HG03045 (cell line): ENCODE data around the gene ZFP36.
"Not testable (repeated sequence)": the region's sequence is repeated elsewhere in the genome, so short reads cannot be mapped to it uniquely, and the experiment has no call there.

Source experiments
- ATAC-seq: cut with Tn5 transposase; IDR thresholded peaks from one replicate; pipeline ENCODE4 v1.9.1; 2021; ENCODE audit warnings: mild to moderate bottlenecking, moderate library complexity; ENCODE audit not compliant: unreplicated experiment

Gene ZFP36

GRCh38 chr19:39406656-39407409, at the start of gene ZFP36:
TSS of gene ZFP36 (plus strand) at chr19:39406847. CDS start at chr19:39406905, 58 bp downstream.
- ATAC-seq: peak; percentile 21

GRCh38 chr19:39359026-39359425, 47.6 kb upstream of the ZFP36 start:
- ATAC-seq: no peak

GRCh38 chr19:39360599-39360998, 46.0 kb upstream of the ZFP36 start:
- ATAC-seq: no peak

DNA sequence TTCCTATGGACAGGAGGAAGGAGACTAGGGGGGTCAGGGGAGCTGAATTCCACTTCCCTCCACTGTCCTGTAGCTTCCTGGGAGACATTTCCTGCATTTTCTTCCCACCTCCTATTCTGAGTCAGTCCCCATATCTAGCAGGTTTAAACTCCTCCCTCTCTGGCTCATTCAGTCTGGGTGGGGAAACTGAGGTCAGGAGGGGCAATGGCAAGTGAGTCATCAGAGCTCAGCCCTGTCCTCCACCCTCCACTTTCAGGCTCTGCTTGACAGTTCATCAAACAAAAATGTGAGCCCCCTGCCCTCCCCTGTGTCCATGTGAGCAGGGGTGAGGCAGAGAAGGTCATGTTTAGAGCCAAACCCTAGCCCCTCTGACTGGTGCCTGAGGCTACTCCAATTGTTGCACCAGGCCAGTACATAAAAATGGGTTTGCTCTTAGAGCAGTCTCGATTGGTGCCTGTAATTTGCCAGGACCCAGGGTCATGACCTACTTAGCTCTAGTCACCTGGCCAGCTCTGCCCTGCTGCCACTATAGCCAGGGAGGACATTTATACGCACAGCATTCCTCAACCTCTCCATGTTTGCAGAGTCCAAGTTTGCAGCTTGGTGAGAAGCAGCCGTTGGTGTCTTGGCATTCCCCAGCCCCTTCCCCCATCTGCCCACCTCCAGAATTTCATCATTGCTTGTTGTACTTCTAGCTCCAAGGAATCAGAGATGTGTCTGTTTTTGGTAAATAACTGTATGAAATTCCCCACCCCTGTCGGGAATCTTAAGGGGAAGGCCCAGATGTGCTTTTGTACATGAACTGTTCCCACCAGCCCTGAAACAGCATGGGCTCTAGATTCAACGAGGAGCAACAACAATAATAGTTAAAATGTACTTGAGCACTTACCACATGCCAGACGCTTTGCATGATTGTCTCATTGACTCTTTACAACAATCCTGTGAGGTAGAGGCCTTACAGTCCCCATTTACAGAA, 43.7 kb upstream of the ZFP36 start:
- ATAC-seq: no peak

DNA sequence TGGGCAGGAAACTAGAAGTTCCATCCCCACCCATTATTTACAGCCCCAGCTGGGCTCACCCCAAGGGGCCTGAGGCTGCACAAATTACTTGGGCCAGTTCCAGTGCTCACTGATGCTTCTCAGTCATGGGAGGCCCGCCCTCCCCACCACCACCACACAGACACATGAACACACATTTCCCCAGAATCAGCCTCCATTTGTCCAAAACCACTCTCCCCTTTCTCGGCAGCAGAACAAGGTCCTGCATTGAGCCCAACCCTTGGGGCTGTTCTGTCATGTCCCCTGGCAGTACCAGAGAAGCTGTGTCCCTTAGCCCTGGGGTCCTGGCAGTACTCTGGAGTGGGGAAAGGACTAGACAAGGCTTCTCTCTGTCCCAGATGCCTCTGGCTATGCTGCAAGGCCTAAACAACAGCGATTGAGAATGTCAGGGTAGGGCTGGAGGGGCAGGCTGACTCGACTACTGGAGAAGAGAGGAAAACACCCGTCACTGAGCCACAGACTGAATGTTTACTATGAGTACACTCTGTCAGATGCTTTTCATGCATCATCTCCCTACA, 42.7 kb upstream of the ZFP36 start:
- ATAC-seq: no peak

GRCh38 chr19:39365531-39365930, 41.1 kb upstream of the ZFP36 start:
- no peak for ATAC-seq

DNA sequence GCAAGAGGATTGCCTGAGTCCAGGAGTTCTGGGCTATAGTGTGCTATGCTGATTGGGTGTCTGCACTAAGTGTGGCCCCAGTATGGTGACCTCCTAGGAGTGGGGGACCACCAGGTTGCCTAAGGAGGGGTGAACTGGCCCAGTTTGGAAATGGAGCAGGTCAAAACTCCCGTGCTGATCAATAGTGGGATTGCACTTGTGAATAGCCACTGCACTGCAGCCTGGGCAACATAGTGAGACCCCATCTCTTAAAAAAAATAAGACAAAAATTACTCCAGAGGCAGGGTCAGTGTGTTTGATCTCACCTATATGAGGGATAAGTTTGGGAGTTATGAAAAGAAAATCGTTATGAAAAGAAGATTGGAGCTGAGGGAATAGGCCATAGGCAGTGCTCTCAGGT, 37.4 kb upstream of the ZFP36 start:
- ATAC-seq: no peak

DNA sequence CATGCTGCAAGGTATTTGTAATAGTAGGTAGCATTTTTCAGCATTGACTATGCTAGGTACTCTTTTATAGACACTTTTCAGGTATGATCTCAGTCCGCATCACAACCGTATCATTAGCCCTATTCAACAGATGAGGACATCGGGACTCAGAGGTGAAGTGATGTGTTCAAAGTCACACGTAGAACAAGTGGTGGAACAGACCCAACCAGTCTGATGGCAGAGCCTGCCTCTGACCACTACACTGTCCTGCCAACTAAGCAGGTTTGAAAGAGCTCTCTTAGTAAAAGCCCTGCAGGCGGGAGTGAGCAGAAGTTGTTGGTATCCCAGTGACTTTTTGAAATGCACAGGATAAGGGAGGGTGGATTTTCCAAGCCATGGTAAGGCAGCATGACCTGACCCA, 35.9 kb upstream of the ZFP36 start:
- no peak for ATAC-seq

- ATAC-seq: no peak
Observed at GRCh38 chr19:39372047-39372802, 34.4 kb upstream of the ZFP36 start.

DNA sequence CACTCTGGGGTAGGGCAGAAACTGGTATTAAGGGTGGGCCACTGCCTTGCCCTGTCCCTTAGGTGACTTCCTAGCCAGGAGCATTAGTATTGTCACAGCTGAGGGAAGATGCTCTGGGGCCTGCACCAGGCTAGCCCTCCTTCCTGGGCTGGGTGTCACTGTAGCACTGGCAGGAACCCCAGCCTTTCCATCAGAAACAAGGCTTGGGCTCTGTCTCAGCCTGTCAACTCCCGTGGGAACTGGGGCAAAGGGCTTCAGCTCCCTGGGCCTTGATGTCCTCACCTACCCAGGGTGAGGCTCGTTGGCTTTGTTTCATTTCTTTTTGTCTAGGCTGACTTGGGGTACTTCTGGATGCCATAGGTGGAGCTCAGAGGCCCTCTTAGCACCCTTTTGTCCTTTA, 33.7 kb upstream of the ZFP36 start:
- no peak for ATAC-seq

GRCh38 chr19:39375929-39376328, 30.7 kb upstream of the ZFP36 start:
- ATAC-seq: no peak

DNA sequence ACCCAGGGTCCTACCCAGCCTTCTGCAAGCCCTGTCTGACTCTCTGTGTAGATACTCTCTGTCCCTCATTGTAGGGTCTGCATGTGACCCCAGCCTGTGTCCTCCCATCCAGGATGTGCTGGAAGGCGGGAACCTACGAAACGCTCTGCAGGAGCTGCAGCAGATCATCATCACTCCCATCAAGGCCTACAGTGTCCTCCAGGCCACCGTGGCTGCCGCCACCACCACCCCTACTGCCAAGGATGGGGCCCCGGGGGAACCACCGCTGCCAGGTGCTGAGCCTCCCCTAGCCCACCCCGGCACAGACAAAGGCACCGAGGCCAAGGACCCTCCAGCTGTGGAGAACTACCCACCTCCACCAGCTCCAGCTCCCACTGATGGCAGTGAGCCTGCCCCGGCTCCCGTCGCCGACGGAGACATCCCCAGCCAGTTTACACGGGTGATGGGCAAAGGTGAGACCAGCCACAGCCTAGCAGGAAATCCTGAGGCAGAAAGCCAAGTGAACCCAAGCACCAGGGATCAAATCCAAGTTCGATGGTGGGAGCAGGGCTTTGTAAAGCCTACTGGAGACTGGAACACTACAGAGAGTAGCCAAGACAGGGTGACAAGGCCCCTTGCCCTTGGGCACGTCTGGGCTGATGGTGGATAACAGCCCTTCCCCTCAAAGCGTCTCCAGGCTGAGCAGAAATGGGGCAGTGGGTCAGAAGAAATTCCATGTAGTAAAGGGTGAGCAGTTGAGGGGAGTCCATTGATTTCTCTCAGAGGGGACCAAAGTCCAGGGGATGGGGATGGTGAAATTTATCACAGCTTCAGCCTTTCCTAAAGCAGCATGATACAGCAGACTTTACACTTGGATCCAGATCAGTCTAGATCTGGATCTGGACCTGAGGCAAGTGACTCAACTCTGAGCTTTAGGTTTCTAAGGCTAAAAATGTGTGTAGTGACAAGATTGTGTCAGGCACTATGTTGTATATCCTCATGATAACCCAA, 29.0 kb upstream of the ZFP36 start:
- ATAC-seq: no peak

- ATAC-seq: not testable (repeated sequence)
Observed at GRCh38 chr19:39379366-39379765, 27.3 kb upstream of the ZFP36 start.

- no peak for ATAC-seq
Observed at GRCh38 chr19:39379865-39380396, 26.7 kb upstream of the ZFP36 start.

DNA sequence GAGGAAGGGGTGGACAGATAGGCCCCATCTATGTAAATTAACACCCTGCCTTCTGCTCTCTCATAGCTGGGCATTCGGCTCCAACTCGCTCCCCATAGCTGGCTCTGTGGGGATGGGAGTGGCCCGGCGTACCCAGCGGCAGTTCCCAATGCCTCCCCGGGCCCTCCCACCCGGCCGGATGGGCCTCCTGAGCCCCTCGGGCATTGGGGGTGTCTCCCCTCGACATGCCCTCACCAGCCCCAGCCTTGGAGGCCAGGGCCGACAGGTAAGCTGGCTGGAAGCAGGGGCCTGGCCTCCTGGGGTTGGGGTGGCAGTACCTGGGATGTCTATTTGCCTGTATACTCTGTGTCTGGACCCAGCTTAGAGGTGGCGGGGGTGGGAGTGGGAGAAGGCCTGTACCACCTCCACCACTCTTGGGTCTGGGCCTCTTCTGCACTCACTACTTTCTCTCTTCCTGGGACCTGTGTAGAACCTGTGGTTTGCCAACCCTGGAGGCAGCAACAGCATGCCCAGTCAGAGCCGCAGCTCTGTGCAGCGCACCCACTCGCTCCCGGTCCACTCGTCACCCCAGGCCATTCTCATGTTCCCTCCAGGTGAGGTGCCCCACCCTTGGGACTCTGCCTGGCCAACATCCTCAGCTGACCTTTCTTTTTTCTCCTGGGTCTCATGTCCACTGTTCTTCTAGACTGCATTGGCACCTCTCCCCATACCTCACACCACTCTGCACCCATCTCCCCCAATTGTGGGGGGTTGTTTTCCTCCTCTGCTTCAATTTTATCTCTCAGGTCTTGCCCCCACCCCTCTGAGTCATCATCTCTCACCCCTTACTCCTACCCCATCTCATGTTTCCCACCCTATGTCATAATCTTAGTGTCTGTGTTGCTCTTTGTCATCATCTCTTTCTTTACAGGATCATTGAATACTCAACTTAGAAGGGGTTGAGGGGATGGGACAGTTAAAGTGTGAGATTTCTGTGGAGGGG, 25.8 kb upstream of the ZFP36 start:
- ATAC-seq: no peak

- no peak for ATAC-seq
Observed at GRCh38 chr19:39381910-39382611, 24.6 kb upstream of the ZFP36 start.

DNA sequence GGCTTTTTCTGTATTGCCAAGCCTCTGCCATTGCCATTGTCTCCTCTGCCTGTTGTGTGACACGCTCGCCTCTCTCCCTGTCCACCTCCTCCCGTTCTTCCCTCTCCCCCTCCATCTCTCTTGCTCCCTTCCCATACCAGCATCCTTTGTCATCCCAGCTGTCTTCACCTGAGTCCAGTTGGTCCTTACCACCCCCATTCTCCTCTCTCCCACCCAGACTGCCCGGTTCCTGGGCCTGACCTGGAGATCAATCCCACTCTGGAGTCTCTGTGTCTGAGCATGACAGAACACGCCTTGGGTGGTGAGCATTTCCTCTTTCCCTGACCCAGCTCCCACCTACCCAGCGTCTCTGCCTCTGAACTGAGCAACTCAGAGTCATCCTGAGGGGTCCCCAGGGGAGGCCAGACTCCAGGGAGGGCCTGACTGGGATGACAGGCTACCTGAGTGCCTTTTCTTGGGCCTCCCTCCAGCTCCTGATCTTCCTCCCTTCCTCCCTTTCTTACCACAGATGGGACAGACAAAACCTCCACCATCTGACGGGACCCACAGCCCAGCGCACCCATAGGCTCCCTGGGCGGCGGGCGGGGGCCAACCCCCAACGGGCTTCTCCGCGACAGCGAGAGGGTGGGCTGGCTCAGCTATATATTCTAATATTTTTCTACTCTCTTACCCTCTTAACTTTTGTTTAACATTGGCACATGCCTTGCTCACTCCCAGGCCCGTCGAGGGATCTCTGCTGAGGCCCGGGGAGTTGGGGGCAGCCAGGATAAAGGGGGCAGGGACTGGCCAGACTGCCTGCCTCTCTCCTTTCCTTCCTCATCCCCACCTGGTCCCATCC, 23.4 kb upstream of the ZFP36 start:
- no peak for ATAC-seq
